ENCODE results near the gene FKBP11. TPM values are rescaled to one million over a fixed set of nuclear protein-coding genes. Genes with fewer than 3 reads are reported as not detected.
A peak's percentile ranks its signal among the peaks of the same experiment; 100 is the strongest.

FKBP11 gene
- total and polyA plus RNA-seq, 2 experiments from 2014 or later = 29.5 to 94.9 TPM

DNA sequence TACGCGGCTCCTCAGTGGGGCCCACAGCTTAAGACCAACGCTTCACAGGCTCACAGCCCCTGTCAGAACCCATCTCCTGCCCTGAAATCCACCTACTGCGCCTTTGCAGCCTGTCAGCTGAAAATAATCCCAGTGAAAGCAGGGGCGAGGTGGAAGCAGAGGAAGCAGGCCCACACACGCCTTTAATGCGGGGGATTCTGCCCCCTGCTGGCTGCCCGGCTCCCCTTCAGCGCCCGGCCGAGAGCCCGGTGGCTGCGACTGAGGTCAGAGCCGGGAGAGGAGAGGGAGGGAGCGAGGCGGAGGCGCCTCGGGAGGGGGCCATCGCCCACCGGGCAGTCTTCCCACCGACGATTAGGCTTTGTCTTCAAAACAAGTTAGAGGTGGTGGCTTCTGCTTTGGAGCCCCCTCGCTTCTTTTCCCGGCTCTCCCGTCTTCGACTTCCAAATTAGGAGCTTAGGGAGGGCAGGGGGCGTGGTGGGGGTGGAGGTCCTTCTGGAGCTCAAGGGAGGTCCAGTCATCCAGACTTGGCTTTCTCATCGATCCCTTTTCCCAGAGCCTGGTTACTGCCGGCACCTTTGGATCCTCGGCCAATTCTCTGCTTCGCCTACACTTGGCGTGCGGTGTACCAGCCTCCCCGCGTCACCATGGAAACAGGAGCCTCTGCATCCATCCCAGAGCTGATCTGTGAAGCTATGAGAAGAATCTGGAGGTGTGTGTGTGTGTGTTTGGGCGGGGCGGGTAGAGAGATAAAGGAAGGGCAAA, 34.5 kb downstream of the FKBP11 start:
- Histone ChIP-seq H3K79me2 (replicated peaks; ENCODE audit: insufficient read depth) (no peaks in the 10 kb centered on the region), H3K4me1 (ENCODE audit: insufficient read depth) (peaks cover 4% of the 10 kb centered on the region; the same call in 1 of the 2 replicates), H3K4me2 (peak overlapping the region; percentile 72), H3F3A (replicated peaks; ENCODE audit: low read depth) (no peaks in the 10 kb centered on the region; the same call in 1 of the 2 replicates), H3K4me3 (peak overlapping the region; percentile 58), H2AFZ (peak overlapping the region; percentile 30; the same call in 1 of the 2 replicates), H4K20me1 (replicated peaks; ENCODE audit: insufficient read depth) (no peaks in the 10 kb centered on the region), H3K27ac (ENCODE audit: low read depth) (no peak overlapping the region), H3K9me2 (ENCODE audit: insufficient read depth) (no peaks in the 10 kb centered on the region), H3K36me3 (ENCODE audit: insufficient read depth) (no peaks in the 10 kb centered on the region), H3K27me3 (ENCODE audit: insufficient read depth) (peaks cover 9% of the 10 kb centered on the region)
- ATAC-seq = peak; percentile 98
- no peak overlapping the region for H3K27ac Mint-ChIP-seq
- peaks cover 8% of the 10 kb centered on the region; the same call in 2 of the 3 replicates for H3K4me1 Mint-ChIP-seq
- peaks cover 20% of the 10 kb centered on the region for H3K27me3 Mint-ChIP-seq (ENCODE audit: insufficient read depth, low read depth, poor library complexity)
- TF ChIP-seq ZNF331 (CRISPR knock-in tag; IDR thresholded peaks at IDR 0.05; ENCODE audit: low read depth) (no peak), EZH2phosphoT487 (IDR thresholded peaks at IDR 0.05; ENCODE audit: unreplicated experiment) (no peak), EZH2 (IDR thresholded peaks at IDR 0.05; ENCODE audit: low read depth, unreplicated experiment) (no peak), NANOG (IDR thresholded peaks at IDR 0.05; ENCODE audit: borderline replicate concordance) (no peak), CREB1 (CRISPR knock-in tag; IDR thresholded peaks at IDR 0.05; ENCODE audit: low read depth) (0 out of 2 replicates have a peak, but pooled peaks have one; percentile 20)
- TF ChIP-seq, protein P1, sequence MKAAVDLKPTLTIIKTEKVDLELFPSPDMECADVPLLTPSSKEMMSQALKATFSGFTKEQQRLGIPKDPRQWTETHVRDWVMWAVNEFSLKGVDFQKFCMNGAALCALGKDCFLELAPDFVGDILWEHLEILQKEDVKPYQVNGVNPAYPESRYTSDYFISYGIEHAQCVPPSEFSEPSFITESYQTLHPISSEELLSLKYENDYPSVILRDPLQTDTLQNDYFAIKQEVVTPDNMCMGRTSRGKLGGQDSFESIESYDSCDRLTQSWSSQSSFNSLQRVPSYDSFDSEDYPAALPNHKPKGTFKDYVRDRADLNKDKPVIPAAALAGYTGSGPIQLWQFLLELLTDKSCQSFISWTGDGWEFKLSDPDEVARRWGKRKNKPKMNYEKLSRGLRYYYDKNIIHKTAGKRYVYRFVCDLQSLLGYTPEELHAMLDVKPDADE (IDR thresholded peaks at IDR 0.05) = no peak; the same call in 1 of the 2 replicates
- TF ChIP-seq, protein P2, sequence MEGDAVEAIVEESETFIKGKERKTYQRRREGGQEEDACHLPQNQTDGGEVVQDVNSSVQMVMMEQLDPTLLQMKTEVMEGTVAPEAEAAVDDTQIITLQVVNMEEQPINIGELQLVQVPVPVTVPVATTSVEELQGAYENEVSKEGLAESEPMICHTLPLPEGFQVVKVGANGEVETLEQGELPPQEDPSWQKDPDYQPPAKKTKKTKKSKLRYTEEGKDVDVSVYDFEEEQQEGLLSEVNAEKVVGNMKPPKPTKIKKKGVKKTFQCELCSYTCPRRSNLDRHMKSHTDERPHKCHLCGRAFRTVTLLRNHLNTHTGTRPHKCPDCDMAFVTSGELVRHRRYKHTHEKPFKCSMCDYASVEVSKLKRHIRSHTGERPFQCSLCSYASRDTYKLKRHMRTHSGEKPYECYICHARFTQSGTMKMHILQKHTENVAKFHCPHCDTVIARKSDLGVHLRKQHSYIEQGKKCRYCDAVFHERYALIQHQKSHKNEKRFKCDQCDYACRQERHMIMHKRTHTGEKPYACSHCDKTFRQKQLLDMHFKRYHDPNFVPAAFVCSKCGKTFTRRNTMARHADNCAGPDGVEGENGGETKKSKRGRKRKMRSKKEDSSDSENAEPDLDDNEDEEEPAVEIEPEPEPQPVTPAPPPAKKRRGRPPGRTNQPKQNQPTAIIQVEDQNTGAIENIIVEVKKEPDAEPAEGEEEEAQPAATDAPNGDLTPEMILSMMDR (conservative IDR thresholded peaks at IDR 0.05; ENCODE audit: low read depth in 2 of 2) = peak; percentile 93 to 96
- TF ChIP-seq, protein P3, sequence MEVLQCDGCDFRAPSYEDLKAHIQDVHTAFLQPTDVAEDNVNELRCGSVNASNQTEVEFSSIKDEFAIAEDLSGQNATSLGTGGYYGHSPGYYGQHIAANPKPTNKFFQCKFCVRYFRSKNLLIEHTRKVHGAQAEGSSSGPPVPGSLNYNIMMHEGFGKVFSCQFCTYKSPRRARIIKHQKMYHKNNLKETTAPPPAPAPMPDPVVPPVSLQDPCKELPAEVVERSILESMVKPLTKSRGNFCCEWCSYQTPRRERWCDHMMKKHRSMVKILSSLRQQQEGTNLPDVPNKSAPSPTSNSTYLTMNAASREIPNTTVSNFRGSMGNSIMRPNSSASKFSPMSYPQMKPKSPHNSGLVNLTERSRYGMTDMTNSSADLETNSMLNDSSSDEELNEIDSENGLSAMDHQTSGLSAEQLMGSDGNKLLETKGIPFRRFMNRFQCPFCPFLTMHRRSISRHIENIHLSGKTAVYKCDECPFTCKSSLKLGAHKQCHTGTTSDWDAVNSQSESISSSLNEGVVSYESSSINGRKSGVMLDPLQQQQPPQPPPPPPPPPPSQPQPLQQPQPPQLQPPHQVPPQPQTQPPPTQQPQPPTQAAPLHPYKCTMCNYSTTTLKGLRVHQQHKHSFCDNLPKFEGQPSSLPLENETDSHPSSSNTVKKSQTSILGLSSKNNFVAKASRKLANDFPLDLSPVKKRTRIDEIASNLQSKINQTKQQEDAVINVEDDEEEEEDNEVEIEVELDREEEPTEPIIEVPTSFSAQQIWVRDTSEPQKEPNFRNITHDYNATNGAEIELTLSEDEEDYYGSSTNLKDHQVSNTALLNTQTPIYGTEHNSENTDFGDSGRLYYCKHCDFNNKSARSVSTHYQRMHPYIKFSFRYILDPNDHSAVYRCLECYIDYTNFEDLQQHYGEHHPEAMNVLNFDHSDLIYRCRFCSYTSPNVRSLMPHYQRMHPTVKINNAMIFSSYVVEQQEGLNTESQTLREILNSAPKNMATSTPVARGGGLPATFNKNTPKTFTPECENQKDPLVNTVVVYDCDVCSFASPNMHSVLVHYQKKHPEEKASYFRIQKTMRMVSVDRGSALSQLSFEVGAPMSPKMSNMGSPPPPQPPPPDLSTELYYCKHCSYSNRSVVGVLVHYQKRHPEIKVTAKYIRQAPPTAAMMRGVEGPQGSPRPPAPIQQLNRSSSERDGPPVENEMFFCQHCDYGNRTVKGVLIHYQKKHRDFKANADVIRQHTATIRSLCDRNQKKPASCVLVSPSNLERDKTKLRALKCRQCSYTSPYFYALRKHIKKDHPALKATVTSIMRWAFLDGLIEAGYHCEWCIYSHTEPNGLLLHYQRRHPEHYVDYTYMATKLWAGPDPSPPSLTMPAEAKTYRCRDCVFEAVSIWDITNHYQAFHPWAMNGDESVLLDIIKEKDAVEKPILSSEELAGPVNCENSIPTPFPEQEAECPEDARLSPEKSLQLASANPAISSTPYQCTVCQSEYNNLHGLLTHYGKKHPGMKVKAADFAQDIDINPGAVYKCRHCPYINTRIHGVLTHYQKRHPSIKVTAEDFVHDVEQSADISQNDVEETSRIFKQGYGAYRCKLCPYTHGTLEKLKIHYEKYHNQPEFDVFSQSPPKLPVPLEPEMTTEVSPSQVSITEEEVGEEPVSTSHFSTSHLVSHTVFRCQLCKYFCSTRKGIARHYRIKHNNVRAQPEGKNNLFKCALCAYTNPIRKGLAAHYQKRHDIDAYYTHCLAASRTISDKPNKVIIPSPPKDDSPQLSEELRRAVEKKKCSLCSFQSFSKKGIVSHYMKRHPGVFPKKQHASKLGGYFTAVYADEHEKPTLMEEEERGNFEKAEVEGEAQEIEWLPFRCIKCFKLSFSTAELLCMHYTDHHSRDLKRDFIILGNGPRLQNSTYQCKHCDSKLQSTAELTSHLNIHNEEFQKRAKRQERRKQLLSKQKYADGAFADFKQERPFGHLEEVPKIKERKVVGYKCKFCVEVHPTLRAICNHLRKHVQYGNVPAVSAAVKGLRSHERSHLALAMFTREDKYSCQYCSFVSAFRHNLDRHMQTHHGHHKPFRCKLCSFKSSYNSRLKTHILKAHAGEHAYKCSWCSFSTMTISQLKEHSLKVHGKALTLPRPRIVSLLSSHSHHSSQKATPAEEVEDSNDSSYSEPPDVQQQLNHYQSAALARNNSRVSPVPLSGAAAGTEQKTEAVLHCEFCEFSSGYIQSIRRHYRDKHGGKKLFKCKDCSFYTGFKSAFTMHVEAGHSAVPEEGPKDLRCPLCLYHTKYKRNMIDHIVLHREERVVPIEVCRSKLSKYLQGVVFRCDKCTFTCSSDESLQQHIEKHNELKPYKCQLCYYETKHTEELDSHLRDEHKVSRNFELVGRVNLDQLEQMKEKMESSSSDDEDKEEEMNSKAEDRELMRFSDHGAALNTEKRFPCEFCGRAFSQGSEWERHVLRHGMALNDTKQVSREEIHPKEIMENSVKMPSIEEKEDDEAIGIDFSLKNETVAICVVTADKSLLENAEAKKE (CRISPR knock-in tag; IDR thresholded peaks at IDR 0.05) = no peak
- peak; percentile 93 for DNase-seq (ENCODE audit: low spot score)
- H3K36me3 Mint-ChIP-seq (ENCODE audit: low read depth) = no peaks in the 10 kb centered on the region
- no peaks in the 10 kb centered on the region for H3K9me3 Mint-ChIP-seq
- peak overlapping the region; percentile 72 for H3K4me3 Mint-ChIP-seq

Measured in GM23338 (cell line).